ENCODE measurements around the gene MDFIC.

Gene MDFIC

GRCh38 chr7:114986190-114987180 is 64.6 kb downstream of the MDFIC start:
- Histone ChIP-seq H3K9ac (ENCODE audit: low read length) (no peak overlapping the region), H3K4me1 (ENCODE audit: control insufficient read depth, insufficient read depth, low read length) (no peaks in the 10 kb centered on the region), H3K27me3 (ENCODE audit: control insufficient read depth, insufficient read depth, low read length) (no peaks in the 10 kb centered on the region), H3K27ac (ENCODE audit: low read depth, low read length) (no peak overlapping the region), H3K36me3 (ENCODE audit: control insufficient read depth, insufficient read depth, low read length) (no peaks in the 10 kb centered on the region), H3K4me3 (ENCODE audit: low read length) (no peak overlapping the region)

- H3K27ac ChIP-seq (ENCODE audit: low read depth, low read length) = no peak overlapping the region
- H3K4me3 ChIP-seq (ENCODE audit: low read length) = no peak overlapping the region
Measured at GRCh38 chr7:114988026-114988425, 66.1 kb downstream of the MDFIC start.

GRCh38 chr7:114988755-114989375 is 67.0 kb downstream of the MDFIC start:
- no peaks in the 10 kb centered on the region for H3K4me1 ChIP-seq (ENCODE audit: control insufficient read depth, insufficient read depth, low read length)
- no peaks in the 10 kb centered on the region for H3K27me3 ChIP-seq (ENCODE audit: control insufficient read depth, insufficient read depth, low read length)
- H3K36me3 ChIP-seq (ENCODE audit: control insufficient read depth, insufficient read depth, low read length) = no peaks in the 10 kb centered on the region
- H3K4me3 ChIP-seq (ENCODE audit: low read length) = no peak overlapping the region
- no peak overlapping the region for H3K9ac ChIP-seq (ENCODE audit: low read length)
- no peak overlapping the region for H3K27ac ChIP-seq (ENCODE audit: low read depth, low read length)

More at GRCh38 chr7:114988026-114988425, 66.1 kb downstream of the MDFIC start:
- Histone ChIP-seq H3K27me3 (ENCODE audit: control insufficient read depth, insufficient read depth, low read length) (no peaks in the 10 kb centered on the region), H3K9ac (ENCODE audit: low read length) (no peak overlapping the region), H3K36me3 (ENCODE audit: control insufficient read depth, insufficient read depth, low read length) (no peaks in the 10 kb centered on the region), H3K4me1 (ENCODE audit: control insufficient read depth, insufficient read depth, low read length) (no peaks in the 10 kb centered on the region)

GRCh38 chr7:114989531-114989930 is 67.6 kb downstream of the MDFIC start:
- H3K4me1 ChIP-seq (ENCODE audit: control insufficient read depth, insufficient read depth, low read length) = no peaks in the 10 kb centered on the region
- H3K27ac ChIP-seq (ENCODE audit: low read depth, low read length) = no peak overlapping the region

GRCh38 chr7:114997487-114998404 is 75.9 kb downstream of the MDFIC start:
- Histone ChIP-seq H3K27me3 (ENCODE audit: control insufficient read depth, insufficient read depth, low read length) (no peaks in the 10 kb centered on the region), H3K4me1 (ENCODE audit: control insufficient read depth, insufficient read depth, low read length) (no peaks in the 10 kb centered on the region), H3K9ac (ENCODE audit: low read length) (no peak overlapping the region), H3K4me3 (ENCODE audit: low read length) (no peak overlapping the region), H3K27ac (ENCODE audit: low read depth, low read length) (no peak overlapping the region), H3K36me3 (ENCODE audit: control insufficient read depth, insufficient read depth, low read length) (no peaks in the 10 kb centered on the region)

More at GRCh38 chr7:114989531-114989930, 67.6 kb downstream of the MDFIC start:
- Histone ChIP-seq H3K4me3 (ENCODE audit: low read length) (no peak overlapping the region), H3K9ac (ENCODE audit: low read length) (no peak overlapping the region), H3K27me3 (ENCODE audit: control insufficient read depth, insufficient read depth, low read length) (no peaks in the 10 kb centered on the region), H3K36me3 (ENCODE audit: control insufficient read depth, insufficient read depth, low read length) (no peaks in the 10 kb centered on the region)

GRCh38 chr7:115004121-115004520 is 82.2 kb downstream of the MDFIC start:
- no peak overlapping the region for H3K4me3 ChIP-seq (ENCODE audit: low read length)
- no peaks in the 10 kb centered on the region for H3K27me3 ChIP-seq (ENCODE audit: control insufficient read depth, insufficient read depth, low read length)
- H3K27ac ChIP-seq (ENCODE audit: low read depth, low read length) = no peak overlapping the region
- H3K9ac ChIP-seq (ENCODE audit: low read length) = no peak overlapping the region
- H3K36me3 ChIP-seq (ENCODE audit: control insufficient read depth, insufficient read depth, low read length) = no peaks in the 10 kb centered on the region
- H3K4me1 ChIP-seq (ENCODE audit: control insufficient read depth, insufficient read depth, low read length) = peaks cover 9% of the 10 kb centered on the region

DNA sequence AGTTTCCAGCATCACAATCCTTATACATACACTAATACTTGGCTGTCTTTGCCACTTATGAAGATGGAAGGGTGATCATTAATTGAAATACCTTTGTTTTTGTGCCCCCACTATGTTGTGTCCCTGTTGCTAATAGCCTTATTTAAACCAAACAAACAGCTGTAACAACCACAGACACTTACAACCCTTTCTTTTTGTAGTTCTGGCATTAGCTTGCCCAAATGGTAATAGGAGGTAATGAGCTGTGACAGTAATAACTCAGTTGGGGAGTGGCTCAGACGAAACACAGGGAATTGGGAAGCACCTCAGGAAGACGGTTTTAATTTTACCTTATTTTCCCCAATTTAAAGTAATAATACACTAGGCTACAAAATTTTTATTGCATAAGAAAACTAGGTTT is 83.4 kb downstream of the MDFIC start:
- no peak overlapping the region for H3K9ac ChIP-seq (ENCODE audit: low read length)
- no peaks in the 10 kb centered on the region for H3K27me3 ChIP-seq (ENCODE audit: control insufficient read depth, insufficient read depth, low read length)
- no peak overlapping the region for H3K27ac ChIP-seq (ENCODE audit: low read depth, low read length)
- H3K4me3 ChIP-seq (ENCODE audit: low read length) = no peak overlapping the region
- peaks cover 19% of the 10 kb centered on the region for H3K4me1 ChIP-seq (ENCODE audit: control insufficient read depth, insufficient read depth, low read length)
- no peaks in the 10 kb centered on the region for H3K36me3 ChIP-seq (ENCODE audit: control insufficient read depth, insufficient read depth, low read length)

DNA sequence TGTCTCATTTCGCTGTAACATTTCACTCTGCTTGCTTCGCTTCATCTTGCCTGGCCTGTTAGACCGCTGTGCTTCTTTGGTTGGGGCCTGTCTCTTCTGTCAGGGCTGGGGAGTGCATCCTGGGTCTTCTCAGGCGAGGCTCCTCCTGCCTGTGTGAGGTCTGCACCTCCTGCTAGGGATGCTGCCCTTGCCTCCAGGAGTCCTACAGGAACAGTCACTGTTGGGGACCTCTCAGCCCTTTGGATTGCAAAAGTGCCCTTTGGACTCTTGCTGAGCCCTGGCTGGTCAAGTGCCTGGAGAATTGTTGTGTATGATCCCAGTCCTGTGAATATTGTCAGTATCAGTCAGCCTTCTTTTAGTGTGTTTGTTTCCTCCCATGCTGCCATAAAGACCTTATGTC is 84.1 kb downstream of the MDFIC start:
- Histone ChIP-seq H3K9ac (ENCODE audit: low read length) (no peak overlapping the region), H3K36me3 (ENCODE audit: control insufficient read depth, insufficient read depth, low read length) (no peaks in the 10 kb centered on the region), H3K27me3 (ENCODE audit: control insufficient read depth, insufficient read depth, low read length) (no peaks in the 10 kb centered on the region), H3K27ac (ENCODE audit: low read depth, low read length) (no peak overlapping the region), H3K4me1 (ENCODE audit: control insufficient read depth, insufficient read depth, low read length) (peaks cover 19% of the 10 kb centered on the region), H3K4me3 (ENCODE audit: low read length) (no peak overlapping the region)

DNA sequence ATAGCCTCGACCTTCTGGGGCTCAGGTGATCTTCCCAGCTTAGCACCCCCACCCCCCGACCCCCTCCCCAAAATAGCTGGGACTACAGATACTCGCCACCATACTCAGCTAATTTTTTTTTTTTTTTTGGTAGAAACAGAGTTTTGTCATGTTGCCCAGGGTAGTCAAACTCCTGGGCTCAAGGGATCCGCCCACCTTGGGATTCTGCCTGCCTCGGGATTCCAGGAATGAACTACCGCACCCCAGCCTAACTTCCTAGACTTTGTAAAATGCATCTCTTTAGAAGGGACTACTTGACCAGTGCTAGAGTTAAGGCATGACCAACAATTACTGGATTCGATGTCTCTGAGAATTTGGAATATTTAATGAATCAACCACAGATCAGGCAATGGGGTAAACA is 85.9 kb downstream of the MDFIC start:
- H3K4me1 ChIP-seq (ENCODE audit: control insufficient read depth, insufficient read depth, low read length) = peaks cover 19% of the 10 kb centered on the region

DNA sequence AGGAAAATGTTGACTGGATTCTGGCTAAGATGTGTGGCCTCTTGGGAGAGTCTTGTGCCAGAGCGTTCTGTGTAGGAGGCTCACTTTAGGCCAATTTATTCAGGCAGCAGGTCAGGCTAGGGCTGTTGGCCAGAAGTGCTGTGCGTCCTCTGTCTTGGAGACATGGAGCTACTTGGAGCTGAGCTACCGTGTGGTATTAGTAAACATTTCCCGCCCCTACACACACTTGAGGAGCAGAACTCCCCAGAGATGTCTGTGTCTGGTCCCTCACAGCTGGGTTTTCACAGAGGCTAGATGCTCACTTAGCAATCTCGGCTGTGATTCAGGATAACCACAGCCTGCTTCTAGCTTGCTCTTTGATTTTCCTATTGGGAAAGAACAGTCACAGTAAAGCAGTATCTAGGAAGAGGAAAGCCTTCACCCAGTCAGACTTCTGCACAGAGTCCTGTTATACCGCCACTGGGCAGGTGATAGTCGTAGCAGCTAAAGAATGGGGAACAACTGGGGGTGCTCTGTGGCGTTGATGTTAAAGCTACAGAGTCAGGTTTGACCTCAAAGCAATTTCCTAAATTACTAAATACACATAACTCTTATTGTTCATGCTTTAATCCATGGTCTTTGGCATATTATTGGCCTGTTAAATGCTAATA is 86.7 kb downstream of the MDFIC start:
- Histone ChIP-seq H3K27ac (ENCODE audit: low read depth, low read length) (peak overlapping the region; percentile 55), H3K9ac (ENCODE audit: low read length) (no peak overlapping the region), H3K27me3 (ENCODE audit: control insufficient read depth, insufficient read depth, low read length) (no peaks in the 10 kb centered on the region), H3K4me3 (ENCODE audit: low read length) (no peak overlapping the region), H3K36me3 (ENCODE audit: control insufficient read depth, insufficient read depth, low read length) (no peaks in the 10 kb centered on the region), H3K4me1 (ENCODE audit: control insufficient read depth, insufficient read depth, low read length) (peaks cover 19% of the 10 kb centered on the region)

More for the DNA sequence above, 85.9 kb downstream of the MDFIC start:
- Histone ChIP-seq H3K4me3 (ENCODE audit: low read length) (no peak overlapping the region), H3K9ac (ENCODE audit: low read length) (no peak overlapping the region), H3K27me3 (ENCODE audit: control insufficient read depth, insufficient read depth, low read length) (no peaks in the 10 kb centered on the region), H3K27ac (ENCODE audit: low read depth, low read length) (no peak overlapping the region), H3K36me3 (ENCODE audit: control insufficient read depth, insufficient read depth, low read length) (no peaks in the 10 kb centered on the region)

- Histone ChIP-seq H3K27ac (ENCODE audit: low read depth, low read length) (peak overlapping the region; percentile 55), H3K4me1 (ENCODE audit: control insufficient read depth, insufficient read depth, low read length) (peaks cover 19% of the 10 kb centered on the region)
Measured at GRCh38 chr7:115009139-115009538, 87.2 kb downstream of the MDFIC start.

More at GRCh38 chr7:115009139-115009538, 87.2 kb downstream of the MDFIC start:
- Histone ChIP-seq H3K4me3 (ENCODE audit: low read length) (no peak overlapping the region), H3K27me3 (ENCODE audit: control insufficient read depth, insufficient read depth, low read length) (no peaks in the 10 kb centered on the region), H3K36me3 (ENCODE audit: control insufficient read depth, insufficient read depth, low read length) (no peaks in the 10 kb centered on the region), H3K9ac (ENCODE audit: low read length) (no peak overlapping the region)
